ENCODE results near the gene GMDS. TPM values are rescaled to one million over a fixed set of nuclear protein-coding genes. Genes with fewer than 3 reads are reported as not detected.

Gene GMDS
- total and polyA plus RNA-seq, 2 experiments from 2014 or later = 3.0 to 12.6 TPM

DNA sequence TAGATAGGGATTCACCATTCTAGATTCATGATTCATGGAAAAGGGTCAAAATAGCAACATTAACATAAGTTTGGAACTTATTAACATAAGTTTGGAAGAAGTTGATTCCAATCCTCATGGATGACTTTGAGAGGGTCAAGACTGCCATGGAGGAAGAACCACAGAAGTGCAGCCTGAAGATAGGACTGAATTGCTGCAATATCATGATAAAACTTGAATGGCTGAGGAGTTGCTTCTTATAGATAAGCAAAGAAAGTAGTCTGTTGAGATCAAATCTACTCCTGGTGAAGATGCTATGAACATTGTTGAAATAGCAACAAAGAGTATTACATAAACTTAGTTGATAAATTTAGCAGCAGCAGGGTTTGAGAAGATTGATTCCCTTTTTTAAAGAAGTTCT is 62.2 kb downstream of the GMDS start:
- H3K9ac ChIP-seq = no peak overlapping the region
- H4K20me1 ChIP-seq (ENCODE audit: insufficient read depth) = no peaks in the 10 kb centered on the region
- DNase-seq = no peak
- H3K4me1 ChIP-seq (ENCODE audit: insufficient read depth) = peaks cover 6% of the 10 kb centered on the region; the same call in 1 of the 2 replicates
- TF ChIP-seq EZH2phosphoT487 (IDR thresholded peaks at IDR 0.05; ENCODE audit: insufficient read depth, low read depth) (no peak), EZH2 (IDR thresholded peaks at IDR 0.05; ENCODE audit: insufficient read depth, poor library complexity, severe bottlenecking) (no peak)
- no peaks in the 10 kb centered on the region for H3K36me3 ChIP-seq (ENCODE audit: low read depth)
- no peaks in the 10 kb centered on the region for H3K27me3 ChIP-seq (replicated peaks; ENCODE audit: insufficient read depth)
- no peaks in the 10 kb centered on the region for H3K9me3 ChIP-seq (ENCODE audit: low read depth)
- H3F3A ChIP-seq (ENCODE audit: insufficient read depth) = no peaks in the 10 kb centered on the region; the same call in 1 of the 2 replicates
- in situ Hi-C loops (cut with MboI) = no loop called here
- no peaks in the 10 kb centered on the region for H3K9me2 ChIP-seq (ENCODE audit: insufficient read depth)
- no peak overlapping the region for H3K4me3 ChIP-seq
- H2AFZ ChIP-seq = no peak overlapping the region
- no peak overlapping the region for H3K27ac ChIP-seq
- H3K4me2 ChIP-seq (ENCODE audit: unreplicated experiment) = no peak overlapping the region
- no peaks in the 10 kb centered on the region for H3K79me2 ChIP-seq (ENCODE audit: insufficient read depth)

DNA sequence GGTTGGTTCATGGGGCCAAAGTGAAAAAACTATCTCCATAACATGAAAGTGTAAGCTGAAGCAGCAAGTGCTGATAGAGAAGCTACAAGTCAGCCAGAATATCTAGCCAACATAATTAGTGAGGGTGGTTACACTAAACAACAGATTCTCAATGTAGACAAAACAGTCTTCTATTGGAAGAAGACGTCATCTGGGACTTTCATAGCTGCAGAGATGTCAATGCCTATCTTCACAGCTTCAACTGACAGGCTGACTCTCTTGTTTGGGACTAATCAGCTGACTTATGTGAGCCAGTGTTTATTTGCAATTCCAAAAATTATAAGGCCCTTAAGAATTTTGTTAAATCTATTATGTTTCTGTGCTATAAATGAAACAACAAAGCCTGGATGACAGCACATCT is 63.2 kb downstream of the GMDS start:
- Histone ChIP-seq H2AFZ (no peak overlapping the region), H3K9me3 (ENCODE audit: low read depth) (no peaks in the 10 kb centered on the region), H3F3A (ENCODE audit: insufficient read depth) (no peaks in the 10 kb centered on the region; the same call in 1 of the 2 replicates), H4K20me1 (ENCODE audit: insufficient read depth) (no peaks in the 10 kb centered on the region), H3K4me1 (ENCODE audit: insufficient read depth) (peaks cover 6% of the 10 kb centered on the region; the same call in 1 of the 2 replicates), H3K27ac (no peak overlapping the region), H3K27me3 (replicated peaks; ENCODE audit: insufficient read depth) (no peaks in the 10 kb centered on the region), H3K4me2 (ENCODE audit: unreplicated experiment) (no peak overlapping the region), H3K4me3 (no peak overlapping the region), H3K36me3 (ENCODE audit: low read depth) (no peaks in the 10 kb centered on the region), H3K9ac (no peak overlapping the region), H3K79me2 (ENCODE audit: insufficient read depth) (no peaks in the 10 kb centered on the region), H3K9me2 (ENCODE audit: insufficient read depth) (no peaks in the 10 kb centered on the region)
- TF ChIP-seq EZH2phosphoT487 (IDR thresholded peaks at IDR 0.05; ENCODE audit: insufficient read depth, low read depth) (no peak), EZH2 (IDR thresholded peaks at IDR 0.05; ENCODE audit: insufficient read depth, poor library complexity, severe bottlenecking) (no peak)
- 74 to 81% methylated on average over 1 of the region's 1 CpG for WGBS, 2 experiments (ENCODE audit: low coverage in 1 of 2, low lambda C conversion rate in 2 of 2, missing lambda C conversion rate in 2 of 2)
- DNase-seq = no peak
- in situ Hi-C loops (cut with MboI) = no loop called here

DNA sequence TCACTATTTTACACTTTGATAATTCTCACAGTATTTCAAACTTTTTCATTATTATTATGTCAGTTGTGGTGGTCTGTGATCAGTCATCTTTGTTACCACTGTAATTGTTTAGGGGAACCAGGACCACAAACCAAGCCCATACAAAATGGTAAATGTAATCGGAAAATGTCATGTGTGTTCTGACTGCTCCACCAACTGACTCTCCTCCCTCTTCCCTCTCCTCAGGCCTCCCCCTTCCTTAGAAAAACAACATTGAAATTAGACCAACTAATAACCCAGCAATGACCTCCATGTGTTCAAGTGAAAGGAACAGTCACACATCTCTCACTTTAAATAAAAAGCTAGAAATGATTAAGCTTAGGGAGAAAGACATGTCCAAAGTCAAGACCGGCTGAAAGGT is 63.8 kb downstream of the GMDS start:
- Histone ChIP-seq H3K27ac (no peak overlapping the region), H3K9me2 (ENCODE audit: insufficient read depth) (no peaks in the 10 kb centered on the region), H3K9ac (no peak overlapping the region), H3K79me2 (ENCODE audit: insufficient read depth) (no peaks in the 10 kb centered on the region), H3F3A (ENCODE audit: insufficient read depth) (no peaks in the 10 kb centered on the region; the same call in 1 of the 2 replicates), H3K4me1 (ENCODE audit: insufficient read depth) (peaks cover 6% of the 10 kb centered on the region; the same call in 1 of the 2 replicates), H4K20me1 (ENCODE audit: insufficient read depth) (no peaks in the 10 kb centered on the region), H3K9me3 (ENCODE audit: low read depth) (no peaks in the 10 kb centered on the region), H3K36me3 (ENCODE audit: low read depth) (no peaks in the 10 kb centered on the region), H3K4me2 (ENCODE audit: unreplicated experiment) (no peak overlapping the region), H3K27me3 (replicated peaks; ENCODE audit: insufficient read depth) (no peaks in the 10 kb centered on the region), H2AFZ (no peak overlapping the region), H3K4me3 (no peak overlapping the region)
- 97 to 98% methylated on average over 2 of the region's 2 CpGs for WGBS, 2 experiments (ENCODE audit: low coverage in 1 of 2, low lambda C conversion rate in 2 of 2, missing lambda C conversion rate in 2 of 2)
- in situ Hi-C loops (cut with MboI) = no loop called here
- DNase-seq = no peak
- TF ChIP-seq EZH2 (IDR thresholded peaks at IDR 0.05; ENCODE audit: insufficient read depth, poor library complexity, severe bottlenecking) (no peak), EZH2phosphoT487 (IDR thresholded peaks at IDR 0.05; ENCODE audit: insufficient read depth, low read depth) (no peak)

DNA sequence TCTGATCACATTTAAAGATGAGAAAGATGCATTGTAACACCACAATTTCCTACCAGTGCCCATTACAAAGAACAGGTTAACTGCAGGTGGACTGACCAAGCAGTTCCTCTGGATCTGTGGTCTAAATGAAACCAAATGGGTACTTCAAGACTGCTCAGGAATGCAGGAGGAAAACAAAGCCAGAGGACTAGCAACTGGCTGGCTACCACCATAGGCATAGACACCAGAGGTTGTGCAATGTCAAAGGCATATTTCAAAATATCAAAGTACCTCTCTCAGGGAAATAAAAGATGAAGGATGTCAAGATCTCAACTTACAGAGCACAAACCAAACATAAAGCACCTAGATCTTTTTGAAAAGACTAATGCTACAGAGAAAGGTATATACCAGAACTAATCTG is 65.5 kb downstream of the GMDS start:
- Histone ChIP-seq H3K4me2 (ENCODE audit: unreplicated experiment) (no peak overlapping the region), H3K9me3 (ENCODE audit: low read depth) (no peaks in the 10 kb centered on the region), H3K27me3 (replicated peaks; ENCODE audit: insufficient read depth) (no peaks in the 10 kb centered on the region), H4K20me1 (ENCODE audit: insufficient read depth) (no peaks in the 10 kb centered on the region), H2AFZ (no peak overlapping the region), H3K4me3 (no peak overlapping the region), H3K27ac (no peak overlapping the region), H3K4me1 (ENCODE audit: insufficient read depth) (peaks cover 6% of the 10 kb centered on the region; the same call in 1 of the 2 replicates), H3K9ac (no peak overlapping the region), H3K9me2 (ENCODE audit: insufficient read depth) (no peaks in the 10 kb centered on the region), H3K79me2 (ENCODE audit: insufficient read depth) (no peaks in the 10 kb centered on the region), H3F3A (ENCODE audit: insufficient read depth) (no peaks in the 10 kb centered on the region; the same call in 1 of the 2 replicates), H3K36me3 (ENCODE audit: low read depth) (no peaks in the 10 kb centered on the region)
- no peak for TF ChIP-seq EZH2phosphoT487 (IDR thresholded peaks at IDR 0.05; ENCODE audit: insufficient read depth, low read depth)
- no peak for TF ChIP-seq EZH2 (IDR thresholded peaks at IDR 0.05; ENCODE audit: insufficient read depth, poor library complexity, severe bottlenecking)
- DNase-seq = peak; percentile 44
- in situ Hi-C loops (cut with MboI) = no loop called here

DNA sequence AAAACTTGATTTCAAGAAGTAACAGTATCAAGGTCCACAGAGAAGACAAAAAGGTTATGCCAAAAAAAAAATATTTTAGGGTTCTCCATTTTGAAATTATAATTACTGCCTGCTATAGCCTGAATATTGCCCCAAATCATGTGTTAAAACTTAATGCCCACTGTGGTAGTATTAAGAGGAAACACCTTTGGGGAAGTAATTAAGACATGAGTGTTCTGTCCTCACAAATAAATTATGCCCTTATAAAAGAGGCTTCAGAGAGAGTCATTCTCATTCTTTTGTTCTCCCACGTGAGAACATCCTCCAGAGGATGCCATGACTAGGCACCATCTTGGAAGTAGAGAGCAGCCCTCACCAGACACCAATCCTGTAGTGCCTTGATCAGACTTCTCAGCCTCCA is 66.2 kb downstream of the GMDS start:
- in situ Hi-C loops (cut with MboI) = no loop called here
- 57 to 71% methylated on average over 1 of the region's 1 CpG for WGBS, 2 experiments (ENCODE audit: low coverage in 1 of 2, low lambda C conversion rate in 2 of 2, missing lambda C conversion rate in 2 of 2)
- H3K79me2 ChIP-seq (ENCODE audit: insufficient read depth) = no peaks in the 10 kb centered on the region
- no peak overlapping the region for H3K9ac ChIP-seq
- no peak for DNase-seq
- H3K27me3 ChIP-seq (replicated peaks; ENCODE audit: insufficient read depth) = no peaks in the 10 kb centered on the region
- no peaks in the 10 kb centered on the region for H3K9me2 ChIP-seq (ENCODE audit: insufficient read depth)
- H3K27ac ChIP-seq = no peak overlapping the region
- H3K4me1 ChIP-seq (ENCODE audit: insufficient read depth) = peaks cover 6% of the 10 kb centered on the region; the same call in 1 of the 2 replicates
- no peaks in the 10 kb centered on the region for H3K9me3 ChIP-seq (ENCODE audit: low read depth)
- H2AFZ ChIP-seq = no peak overlapping the region
- no peak overlapping the region for H3K4me2 ChIP-seq (ENCODE audit: unreplicated experiment)
- H4K20me1 ChIP-seq (ENCODE audit: insufficient read depth) = no peaks in the 10 kb centered on the region
- no peaks in the 10 kb centered on the region; the same call in 1 of the 2 replicates for H3F3A ChIP-seq (ENCODE audit: insufficient read depth)
- no peaks in the 10 kb centered on the region for H3K36me3 ChIP-seq (ENCODE audit: low read depth)
- no peak overlapping the region for H3K4me3 ChIP-seq
- TF ChIP-seq EZH2phosphoT487 (IDR thresholded peaks at IDR 0.05; ENCODE audit: insufficient read depth, low read depth) = no peak
- TF ChIP-seq EZH2 (IDR thresholded peaks at IDR 0.05; ENCODE audit: insufficient read depth, poor library complexity, severe bottlenecking) = no peak
